ENCODE results near the gene UPP2. TPM values are rescaled to one million over a fixed set of nuclear protein-coding genes. Genes with fewer than 3 reads are reported as not detected.

The UPP2 gene
- total and polyA plus RNA-seq, 2 of the 13 experiments (the other 11 are each of a cell fraction or from before 2014, with no cell fraction given), result 0.07 to 0.28 TPM

GRCh38 chr2:158128168-158128973 is 26.7 kb downstream of the UPP2 start (continued):
- TF ChIP-seq, protein P1, sequence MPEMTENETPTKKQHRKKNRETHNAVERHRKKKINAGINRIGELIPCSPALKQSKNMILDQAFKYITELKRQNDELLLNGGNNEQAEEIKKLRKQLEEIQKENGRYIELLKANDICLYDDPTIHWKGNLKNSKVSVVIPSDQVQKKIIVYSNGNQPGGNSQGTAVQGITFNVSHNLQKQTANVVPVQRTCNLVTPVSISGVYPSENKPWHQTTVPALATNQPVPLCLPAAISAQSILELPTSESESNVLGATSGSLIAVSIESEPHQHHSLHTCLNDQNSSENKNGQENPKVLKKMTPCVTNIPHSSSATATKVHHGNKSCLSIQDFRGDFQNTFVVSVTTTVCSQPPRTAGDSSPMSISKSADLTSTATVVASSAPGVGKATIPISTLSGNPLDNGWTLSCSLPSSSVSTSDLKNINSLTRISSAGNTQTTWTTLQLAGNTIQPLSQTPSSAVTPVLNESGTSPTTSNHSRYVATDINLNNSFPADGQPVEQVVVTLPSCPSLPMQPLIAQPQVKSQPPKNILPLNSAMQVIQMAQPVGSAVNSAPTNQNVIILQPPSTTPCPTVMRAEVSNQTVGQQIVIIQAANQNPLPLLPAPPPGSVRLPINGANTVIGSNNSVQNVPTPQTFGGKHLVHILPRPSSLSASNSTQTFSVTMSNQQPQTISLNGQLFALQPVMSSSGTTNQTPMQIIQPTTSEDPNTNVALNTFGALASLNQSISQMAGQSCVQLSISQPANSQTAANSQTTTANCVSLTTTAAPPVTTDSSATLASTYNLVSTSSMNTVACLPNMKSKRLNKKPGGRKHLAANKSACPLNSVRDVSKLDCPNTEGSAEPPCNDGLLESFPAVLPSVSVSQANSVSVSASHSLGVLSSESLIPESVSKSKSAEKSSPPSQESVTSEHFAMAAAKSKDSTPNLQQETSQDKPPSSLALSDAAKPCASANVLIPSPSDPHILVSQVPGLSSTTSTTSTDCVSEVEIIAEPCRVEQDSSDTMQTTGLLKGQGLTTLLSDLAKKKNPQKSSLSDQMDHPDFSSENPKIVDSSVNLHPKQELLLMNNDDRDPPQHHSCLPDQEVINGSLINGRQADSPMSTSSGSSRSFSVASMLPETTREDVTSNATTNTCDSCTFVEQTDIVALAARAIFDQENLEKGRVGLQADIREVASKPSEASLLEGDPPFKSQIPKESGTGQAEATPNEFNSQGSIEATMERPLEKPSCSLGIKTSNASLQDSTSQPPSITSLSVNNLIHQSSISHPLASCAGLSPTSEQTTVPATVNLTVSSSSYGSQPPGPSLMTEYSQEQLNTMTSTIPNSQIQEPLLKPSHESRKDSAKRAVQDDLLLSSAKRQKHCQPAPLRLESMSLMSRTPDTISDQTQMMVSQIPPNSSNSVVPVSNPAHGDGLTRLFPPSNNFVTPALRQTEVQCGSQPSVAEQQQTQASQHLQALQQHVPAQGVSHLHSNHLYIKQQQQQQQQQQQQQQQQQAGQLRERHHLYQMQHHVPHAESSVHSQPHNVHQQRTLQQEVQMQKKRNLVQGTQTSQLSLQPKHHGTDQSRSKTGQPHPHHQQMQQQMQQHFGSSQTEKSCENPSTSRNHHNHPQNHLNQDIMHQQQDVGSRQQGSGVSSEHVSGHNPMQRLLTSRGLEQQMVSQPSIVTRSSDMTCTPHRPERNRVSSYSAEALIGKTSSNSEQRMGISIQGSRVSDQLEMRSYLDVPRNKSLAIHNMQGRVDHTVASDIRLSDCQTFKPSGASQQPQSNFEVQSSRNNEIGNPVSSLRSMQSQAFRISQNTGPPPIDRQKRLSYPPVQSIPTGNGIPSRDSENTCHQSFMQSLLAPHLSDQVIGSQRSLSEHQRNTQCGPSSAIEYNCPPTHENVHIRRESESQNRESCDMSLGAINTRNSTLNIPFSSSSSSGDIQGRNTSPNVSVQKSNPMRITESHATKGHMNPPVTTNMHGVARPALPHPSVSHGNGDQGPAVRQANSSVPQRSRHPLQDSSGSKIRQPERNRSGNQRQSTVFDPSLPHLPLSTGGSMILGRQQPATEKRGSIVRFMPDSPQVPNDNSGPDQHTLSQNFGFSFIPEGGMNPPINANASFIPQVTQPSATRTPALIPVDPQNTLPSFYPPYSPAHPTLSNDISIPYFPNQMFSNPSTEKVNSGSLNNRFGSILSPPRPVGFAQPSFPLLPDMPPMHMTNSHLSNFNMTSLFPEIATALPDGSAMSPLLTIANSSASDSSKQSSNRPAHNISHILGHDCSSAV (CRISPR knock-in tag; IDR thresholded peaks at IDR 0.05; ENCODE audit: borderline replicate concordance), result no peak
- no peak for TF ChIP-seq SETDB1 (CRISPR knock-in tag; IDR thresholded peaks at IDR 0.05; ENCODE audit: borderline replicate concordance)
- no peak for TF ChIP-seq ZKSCAN5 (CRISPR knock-in tag; IDR thresholded peaks at IDR 0.05)
- TF ChIP-seq AGO1 (IDR thresholded peaks at IDR 0.05; ENCODE audit: low read depth, low read length, poor library complexity, severe bottlenecking), result no peak
- TF ChIP-seq MLLT10 (CRISPR knock-in tag; IDR thresholded peaks at IDR 0.05), result no peak
- no peak for TF ChIP-seq ZNF577 (CRISPR knock-in tag; IDR thresholded peaks at IDR 0.05; ENCODE audit: borderline replicate concordance, low read depth)
- no peak for TF ChIP-seq REPIN1 (CRISPR knock-in tag; IDR thresholded peaks at IDR 0.05; ENCODE audit: borderline replicate concordance, low read depth)
- TF ChIP-seq U2AF1 (optimal IDR thresholded peaks at IDR 0.05; ENCODE audit: low read depth, low read length), result no peak
- TF ChIP-seq EP300 (IDR thresholded peaks at IDR 0.05; ENCODE audit: low read depth in 2 of 2, low read length in 2 of 2), result peak in 1 of 2 experiments; percentile 86; a peak in 2 of 4 replicates
- TF ChIP-seq EP300 (CRISPR knock-in tag; IDR thresholded peaks at IDR 0.05; ENCODE audit: borderline replicate concordance), result peak; percentile 58
- TF ChIP-seq ZSCAN9 (CRISPR knock-in tag; IDR thresholded peaks at IDR 0.05; ENCODE audit: borderline replicate concordance), result peak; percentile 86
- TF ChIP-seq FOXK1 (CRISPR knock-in tag; IDR thresholded peaks at IDR 0.05; ENCODE audit: borderline replicate concordance, low read depth), result peak; percentile 74
- TF ChIP-seq, protein P2, sequence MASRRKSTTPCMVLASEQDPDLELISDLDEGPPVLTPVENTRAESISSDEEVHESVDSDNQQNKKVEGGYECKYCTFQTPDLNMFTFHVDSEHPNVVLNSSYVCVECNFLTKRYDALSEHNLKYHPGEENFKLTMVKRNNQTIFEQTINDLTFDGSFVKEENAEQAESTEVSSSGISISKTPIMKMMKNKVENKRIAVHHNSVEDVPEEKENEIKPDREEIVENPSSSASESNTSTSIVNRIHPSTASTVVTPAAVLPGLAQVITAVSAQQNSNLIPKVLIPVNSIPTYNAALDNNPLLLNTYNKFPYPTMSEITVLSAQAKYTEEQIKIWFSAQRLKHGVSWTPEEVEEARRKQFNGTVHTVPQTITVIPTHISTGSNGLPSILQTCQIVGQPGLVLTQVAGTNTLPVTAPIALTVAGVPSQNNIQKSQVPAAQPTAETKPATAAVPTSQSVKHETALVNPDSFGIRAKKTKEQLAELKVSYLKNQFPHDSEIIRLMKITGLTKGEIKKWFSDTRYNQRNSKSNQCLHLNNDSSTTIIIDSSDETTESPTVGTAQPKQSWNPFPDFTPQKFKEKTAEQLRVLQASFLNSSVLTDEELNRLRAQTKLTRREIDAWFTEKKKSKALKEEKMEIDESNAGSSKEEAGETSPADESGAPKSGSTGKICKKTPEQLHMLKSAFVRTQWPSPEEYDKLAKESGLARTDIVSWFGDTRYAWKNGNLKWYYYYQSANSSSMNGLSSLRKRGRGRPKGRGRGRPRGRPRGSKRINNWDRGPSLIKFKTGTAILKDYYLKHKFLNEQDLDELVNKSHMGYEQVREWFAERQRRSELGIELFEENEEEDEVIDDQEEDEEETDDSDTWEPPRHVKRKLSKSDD (CRISPR knock-in tag; IDR thresholded peaks at IDR 0.05; ENCODE audit: low read depth), result no peak
- no peak for TF ChIP-seq TAF15 (IDR thresholded peaks at IDR 0.05; ENCODE audit: low read depth, low read length, poor library complexity, severe bottlenecking)
- TF ChIP-seq THRA (CRISPR knock-in tag; IDR thresholded peaks at IDR 0.05; ENCODE audit: borderline replicate concordance), result peak; percentile 74; the same call in 1 of the 2 replicates
